Stimulated activated CD4-positive, alpha-beta T cell treated with anti-CD3 and anti-CD28 coated beads, Interleukin-1b, Interleukin-23, amount 100 ng/mL, for 4 hours (primary cell): ENCODE results near the gene CST6.
"Not testable (repeated sequence)": the region's sequence is repeated elsewhere in the genome, so short reads cannot be mapped to it uniquely, and the experiment has no call there.

Experiments used
- DNase-seq, 2 donors: peaks; one replicate each; pipeline ENCODE4 v3.0.0-alpha.2; 2020; ENCODE audit warnings: low read depth in 2 of 2

The CST6 gene

GRCh38 chr11:66015454-66015881 is 3.7 kb downstream of the CST6 start:
- no peak for DNase-seq

GRCh38 chr11:66015936-66016792 is 4.4 kb downstream of the CST6 start:
- DNase-seq, result no peak

- DNase-seq, result no peak
Measured at GRCh38 chr11:66016793-66017177, 5.0 kb downstream of the CST6 start.

GRCh38 chr11:66017321-66017720 is 5.5 kb downstream of the CST6 start:
- peak in 1 of 2 donors; percentile 58 for DNase-seq

GRCh38 chr11:66020212-66020611 is 8.4 kb downstream of the CST6 start:
- no peak for DNase-seq

GRCh38 chr11:66020618-66021357 is 9.0 kb downstream of the CST6 start:
- DNase-seq, result no peak

GRCh38 chr11:66022401-66023185 is 10.8 kb downstream of the CST6 start:
- peak; percentile 75 to 81 for DNase-seq

- DNase-seq, result not testable (repeated sequence)
Measured at GRCh38 chr11:66023186-66023440, 11.3 kb downstream of the CST6 start.

- no peak for DNase-seq
Measured at GRCh38 chr11:66026017-66026529, 14.3 kb downstream of the CST6 start, which contains the start of gene CATSPER1. TSS of gene CATSPER1 (minus strand) at chr11:66026479. CDS start at chr11:66026379, 100 bp downstream.

GRCh38 chr11:66032957-66033735 is 21.3 kb downstream of the CST6 start:
- no peak for DNase-seq

- no peak for DNase-seq
Measured at GRCh38 chr11:66035653-66036333, 24.0 kb downstream of the CST6 start.

GRCh38 chr11:66036334-66036710 is 24.5 kb downstream of the CST6 start:
- no peak for DNase-seq

GRCh38 chr11:66037327-66037726 is 25.5 kb downstream of the CST6 start:
- DNase-seq, result no peak

GRCh38 chr11:66039765-66040164 is 28.0 kb downstream of the CST6 start:
- no peak for DNase-seq

- no peak for DNase-seq
Measured at GRCh38 chr11:66042227-66042995, 30.6 kb downstream of the CST6 start.

GRCh38 chr11:66042996-66043906 is 31.4 kb downstream of the CST6 start:
- DNase-seq, result no peak

GRCh38 chr11:66044757-66045156 is 32.9 kb downstream of the CST6 start:
- no peak for DNase-seq

- peak; percentile 78 to 86 for DNase-seq
Measured at GRCh38 chr11:66045177-66045639, 33.4 kb downstream of the CST6 start.

GRCh38 chr11:66046901-66047300 is 35.1 kb downstream of the CST6 start:
- no peak for DNase-seq
